HepG2 (cell line): ENCODE measurements around the gene ZBED5. TPM values are rescaled to one million over a fixed set of nuclear protein-coding genes. Genes with fewer than 3 reads are reported as not detected.

Experiments
- FOXK1 ChIP-seq: sonication (generic); formaldehyde crosslinking; IDR thresholded peaks from 2 replicates; pipeline ENCODE4 v1.4.0; 2020; ENCODE audit warnings: low read depth, missing genetic modification reagents, borderline replicate concordance
- FOXP4 ChIP-seq: sonication (generic); formaldehyde crosslinking; IDR thresholded peaks from 2 replicates; pipeline ENCODE4 v1.4.0; 2020; ENCODE audit warnings: missing genetic modification reagents
- HNRNPLL ChIP-seq: fragments of 200-400 bp; formaldehyde crosslinking; IDR thresholded peaks from 2 replicates; pipeline ENCODE4 v1.6.1; 2017; ENCODE audit warnings: mild to moderate bottlenecking, low read depth, low read length; ENCODE audit not compliant: poor library complexity, severe bottlenecking
- ISX ChIP-seq: sonication (generic); formaldehyde crosslinking; conservative IDR thresholded peaks from 2 replicates; pipeline ENCODE4 v1.5.0; 2020; ENCODE audit warnings: missing genetic modification reagents
- KDM4B ChIP-seq: sonication (generic); formaldehyde crosslinking; IDR thresholded peaks from 2 replicates; pipeline ENCODE4 v1.4.0; 2020; ENCODE audit warnings: missing genetic modification reagents
- MXD1 ChIP-seq: sonication (generic); formaldehyde crosslinking; IDR thresholded peaks from 2 replicates; pipeline ENCODE4 v1.4.0; 2020; ENCODE audit warnings: mild to moderate bottlenecking, missing genetic modification reagents
- MXD4 ChIP-seq: IDR thresholded peaks from 2 replicates; pipeline ENCODE4 v1.6.1; 2016; ENCODE audit warnings: mild to moderate bottlenecking, missing biosample characterization, missing genetic modification reagents
- NR2C2 ChIP-seq: sonication (generic); formaldehyde crosslinking; IDR thresholded peaks from 2 replicates; pipeline ENCODE4 v1.4.0; 2020; ENCODE audit warnings: missing genetic modification reagents, mild to moderate bottlenecking, moderate library complexity, borderline replicate concordance
- PHB2 ChIP-seq: fragments of 450-650 bp; IDR thresholded peaks from 2 replicates; pipeline ENCODE4 v1.6.1; 2018; ENCODE audit not compliant: partially characterized antibody
- POLR2AphosphoS2 ChIP-seq: IDR thresholded peaks from 2 replicates; pipeline ENCODE4 v1.6.1; 2011; ENCODE audit warnings: low read depth, low read length, improper control_type of control experiment
- SIN3B ChIP-seq: fragments of 150-350 bp; IDR thresholded peaks from 2 replicates; pipeline ENCODE4 v1.6.1; 2014; ENCODE audit warnings: low read length
- SMAD9 ChIP-seq: sonication (generic); formaldehyde crosslinking; IDR thresholded peaks from 2 replicates; pipeline ENCODE4 v1.5.1; 2020; ENCODE audit warnings: mild to moderate bottlenecking, missing genetic modification reagents
- SP1 ChIP-seq, 2 experiments: fragments of 450-650 bp in 1 of 2; sonication (generic) in 1 of 2; formaldehyde crosslinking in 1 of 2; IDR thresholded peaks; 2 replicates each; pipeline versions ENCODE4 v1.4.0 to v1.6.1; 2016 to 2020; ENCODE audit warnings: missing genetic modification reagents in 1 of 2
- SRY ChIP-seq: sonication (generic); formaldehyde crosslinking; IDR thresholded peaks from 2 replicates; pipeline ENCODE4 v1.8.0; 2022; ENCODE audit warnings: mild to moderate bottlenecking, missing genetic modification reagents
- TBP ChIP-seq: sonication (generic); formaldehyde crosslinking; IDR thresholded peaks from 2 replicates; pipeline ENCODE4 v1.5.0; 2020; ENCODE audit warnings: missing genetic modification reagents
- ZBTB20 ChIP-seq: sonication (generic); formaldehyde crosslinking; IDR thresholded peaks from 2 replicates; pipeline ENCODE4 v1.8.1; 2023; ENCODE audit warnings: missing genetic modification reagents, low read depth, mild to moderate bottlenecking, borderline replicate concordance
- ZEB1 ChIP-seq: IDR thresholded peaks from 2 replicates; pipeline ENCODE4 v1.6.1; 2012; ENCODE audit warnings: mild to moderate bottlenecking, low read depth, inconsistent platforms; ENCODE audit not compliant: insufficient replicate concordance
- ZIK1 ChIP-seq: sonication (generic); formaldehyde crosslinking; IDR thresholded peaks from 2 replicates; pipeline ENCODE4 v1.5.0; 2020; ENCODE audit warnings: mild to moderate bottlenecking, low read depth, missing genetic modification reagents, borderline replicate concordance
- ZNF234 ChIP-seq: sonication (generic); formaldehyde crosslinking; conservative IDR thresholded peaks from 2 replicates; pipeline ENCODE4 v1.5.1; 2020; ENCODE audit warnings: mild to moderate bottlenecking, missing genetic modification reagents
- ZNF567 ChIP-seq: sonication (generic); formaldehyde crosslinking; IDR thresholded peaks from 2 replicates; pipeline ENCODE4 v1.8.1; 2023; ENCODE audit warnings: mild to moderate bottlenecking, missing genetic modification reagents, borderline replicate concordance
- ZNF597 ChIP-seq: sonication (generic); formaldehyde crosslinking; IDR thresholded peaks from 2 replicates; pipeline ENCODE4 v1.5.0; 2020; ENCODE audit warnings: missing genetic modification reagents
- ZNF737 ChIP-seq: sonication (generic); formaldehyde crosslinking; IDR thresholded peaks from 2 replicates; pipeline ENCODE4 v1.5.0; 2020; ENCODE audit warnings: missing genetic modification reagents, mild to moderate bottlenecking, borderline replicate concordance
- ZNF746 ChIP-seq: sonication (generic); formaldehyde crosslinking; IDR thresholded peaks from 2 replicates; pipeline ENCODE4 v1.8.0; 2022; ENCODE audit warnings: mild to moderate bottlenecking, missing genetic modification reagents
- ZNF770 ChIP-seq: sonication (generic); formaldehyde crosslinking; IDR thresholded peaks from 2 replicates; pipeline ENCODE4 v1.5.0; 2020; ENCODE audit warnings: mild to moderate bottlenecking, missing genetic modification reagents
- polyA plus RNA-seq, 8 experiments: library from polyadenylated mRNA; depleted of rRNA in 3 of 8; stranded (reverse) in 7 of 8; unstranded in 1 of 8; fragments of >200 nt; fragmentation: Illumina TruSeq in 4 of 8; extraction: Trizol in 4 of 8; gene quantifications; 2 replicates each; pipeline versions ENCODE4 v1.2.1 to v1.2.3, GENCODE V29; 2011 to 2016; ENCODE audit warnings: low read depth in 4 of 8, missing spikeins in 1 of 8, mixed read lengths in 1 of 8; ENCODE audit not compliant: insufficient read depth in 1 of 8
- total RNA-seq, 5 experiments: library from RNA; depleted of rRNA; stranded (reverse); fragments of >200 nt; fragmentation: Illumina TruSeq; extraction: Trizol; gene quantifications; 2 replicates each; pipeline ENCODE4 v1.2.3, GENCODE V29; 2016; ENCODE audit warnings: low read depth in 1 of 5

The ZBED5 gene
- total and polyA plus RNA-seq, 2 of the 13 experiments (the other 11 are each of a cell fraction or from before 2014, with no cell fraction given): 18.2 to 38.6 TPM

DNA sequence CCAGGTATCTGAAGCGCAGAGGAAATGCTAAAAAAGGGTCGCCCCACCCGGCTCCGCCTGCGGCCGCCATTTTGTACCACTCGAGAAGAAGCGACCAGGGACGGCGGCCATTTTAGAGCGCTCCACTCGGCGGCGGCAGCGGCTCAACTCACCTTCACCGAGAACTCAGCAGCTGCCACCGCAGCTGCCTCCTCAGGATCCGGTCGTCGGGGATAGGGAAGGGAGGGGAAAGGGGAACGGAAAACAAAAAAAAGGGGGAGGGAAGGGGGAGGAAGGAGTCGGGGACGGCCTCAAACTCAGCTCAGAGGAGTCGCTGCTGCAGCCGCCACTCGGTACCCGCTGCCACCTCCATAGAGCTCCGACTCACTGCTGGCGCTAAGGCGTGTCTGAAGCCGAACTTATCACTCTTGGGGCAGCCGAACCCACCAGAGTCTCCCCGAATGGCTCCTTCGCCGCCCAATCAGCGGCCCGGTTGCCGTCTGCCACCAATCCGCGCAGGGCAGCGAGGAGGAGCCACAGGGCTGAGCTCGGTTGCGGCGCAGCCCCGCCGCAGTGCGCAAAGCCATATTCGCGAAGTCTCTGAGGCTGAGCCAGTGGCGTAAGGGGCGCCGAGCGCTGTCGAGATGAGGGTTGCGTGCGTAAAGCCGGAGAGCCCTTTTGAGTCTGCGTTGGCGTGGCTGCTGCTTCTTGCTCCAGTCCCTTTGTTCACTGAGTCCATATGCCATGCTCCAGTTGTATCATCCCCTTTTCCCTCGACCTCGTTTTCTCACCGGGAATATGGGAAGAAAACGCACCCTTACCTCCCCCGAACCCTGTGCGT, 49.1 kb downstream of the ZBED5 start, which contains the start of gene EIF4G2 (continued):
- TF ChIP-seq NR2C2 (CRISPR knock-in tag) (no peak; the same call in 1 of the 2 replicates), SP1 (IDR thresholded peaks at IDR 0.05) (no peak), SP1 (CRISPR knock-in tag; IDR thresholded peaks at IDR 0.05) (peak; percentile 70), FOXP4 (CRISPR knock-in tag) (no peak; the same call in 1 of the 2 replicates), ZNF234 (CRISPR knock-in tag) (no peak; the same call in 1 of the 2 replicates), ZNF567 (CRISPR knock-in tag) (peak; percentile 33; the same call in 1 of the 2 replicates), SMAD9 (no peak; the same call in none of the 2 replicates), MXD1 (CRISPR knock-in tag) (peak; percentile 50; the same call in 1 of the 2 replicates), ZNF737 (0 out of 2 replicates have a peak, but pooled peaks have one; percentile 55), TBP (CRISPR knock-in tag) (no peak), ZNF746 (CRISPR knock-in tag) (peak; percentile 45; the same call in 1 of the 2 replicates), SIN3B (peak; percentile 54; the same call in 1 of the 2 replicates), HNRNPLL (peak; percentile 100), ISX (CRISPR knock-in tag) (no peak), ZIK1 (CRISPR knock-in tag) (no peak), ZNF597 (CRISPR knock-in tag) (no peak), ZEB1 (no peak), PHB2 (no peak), SRY (CRISPR knock-in tag) (peak; percentile 60), ZNF770 (CRISPR knock-in tag) (no peak), FOXK1 (CRISPR knock-in tag) (peak; percentile 24; the same call in 1 of the 2 replicates), POLR2AphosphoS2 (peak; percentile 96), ZBTB20 (CRISPR knock-in tag) (peak; percentile 53; the same call in 1 of the 2 replicates), KDM4B (CRISPR knock-in tag) (peak; percentile 46; the same call in 1 of the 2 replicates), MXD4 (peak; percentile 60)
